GM19035 (cell line): ENCODE results near the gene PVR.
"Not testable (repeated sequence)": the region's sequence is repeated elsewhere in the genome, so short reads cannot be mapped to it uniquely, and the experiment has no call there.

ENCODE experiments used
- ATAC-seq: cut with Tn5 transposase; IDR thresholded peaks from one replicate; pipeline ENCODE4 v1.9.1; 2021; ENCODE audit not compliant: unreplicated experiment

The PVR gene

DNA sequence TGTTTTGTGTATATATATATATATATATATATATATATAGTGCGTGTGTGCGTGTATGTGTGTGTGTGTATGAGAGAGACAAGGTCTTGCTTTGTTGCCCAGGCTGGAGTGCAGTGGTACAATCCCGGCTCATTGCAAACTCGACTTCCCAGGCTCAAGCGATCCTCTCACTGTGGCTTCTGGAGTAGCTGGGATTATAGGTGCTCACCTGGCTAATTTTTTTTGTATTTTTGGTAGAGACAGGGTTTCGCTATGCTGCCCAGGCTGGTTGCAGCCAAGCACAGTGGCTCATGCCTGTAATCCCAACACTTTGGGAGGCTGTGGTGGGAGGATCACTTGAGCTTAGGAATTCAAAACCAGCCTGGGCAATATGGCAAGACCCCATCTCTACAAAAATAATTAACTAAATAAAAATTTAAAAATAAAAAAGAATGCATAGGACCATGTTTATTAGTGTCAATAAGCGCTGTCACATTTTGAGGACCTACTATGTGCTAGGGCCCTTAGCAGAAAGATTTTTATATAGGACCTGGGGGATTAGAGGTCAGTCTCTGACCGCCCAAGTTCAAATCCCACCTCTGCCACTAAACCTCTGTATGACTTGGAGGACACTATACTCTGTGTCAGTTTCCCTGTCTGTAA is 1.8 kb downstream of the PVR start:
- no peak for ATAC-seq

- ATAC-seq: no peak
These were observed 2.3 kb downstream of the PVR start for GRCh38 chr19:44646049-44646416.

GRCh38 chr19:44647144-44647543 is 3.4 kb downstream of the PVR start:
- no peak for ATAC-seq

DNA sequence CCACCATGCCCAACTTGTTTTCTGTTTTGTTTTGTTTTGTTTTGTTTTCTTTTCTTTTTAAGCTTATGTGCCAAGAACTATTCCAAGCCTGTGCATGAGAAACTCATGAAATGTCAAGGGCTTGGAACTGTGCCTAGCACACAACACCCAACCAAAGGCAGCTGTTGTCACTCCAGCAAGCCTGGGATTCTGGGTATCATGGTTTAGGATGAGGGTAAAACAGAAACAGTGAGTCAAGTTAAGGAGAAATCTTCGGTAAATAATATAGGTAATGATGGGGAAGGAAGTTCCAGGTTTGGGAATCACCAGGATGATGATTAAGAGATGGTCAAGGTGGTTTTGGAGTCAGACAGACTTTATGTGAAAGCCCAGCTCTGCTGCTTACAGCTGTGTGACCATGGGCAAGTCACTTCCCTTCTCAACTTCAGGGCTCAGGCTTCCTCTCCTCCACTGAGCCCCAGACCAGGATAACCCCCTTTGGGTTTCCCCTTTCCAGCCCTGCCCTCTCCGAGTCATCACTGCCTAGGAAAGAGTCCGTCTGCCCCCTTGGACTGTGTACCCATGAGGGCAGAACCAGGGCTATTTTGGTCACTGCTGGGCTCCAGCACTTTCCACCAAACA is 5.0 kb downstream of the PVR start:
- ATAC-seq: no peak

DNA sequence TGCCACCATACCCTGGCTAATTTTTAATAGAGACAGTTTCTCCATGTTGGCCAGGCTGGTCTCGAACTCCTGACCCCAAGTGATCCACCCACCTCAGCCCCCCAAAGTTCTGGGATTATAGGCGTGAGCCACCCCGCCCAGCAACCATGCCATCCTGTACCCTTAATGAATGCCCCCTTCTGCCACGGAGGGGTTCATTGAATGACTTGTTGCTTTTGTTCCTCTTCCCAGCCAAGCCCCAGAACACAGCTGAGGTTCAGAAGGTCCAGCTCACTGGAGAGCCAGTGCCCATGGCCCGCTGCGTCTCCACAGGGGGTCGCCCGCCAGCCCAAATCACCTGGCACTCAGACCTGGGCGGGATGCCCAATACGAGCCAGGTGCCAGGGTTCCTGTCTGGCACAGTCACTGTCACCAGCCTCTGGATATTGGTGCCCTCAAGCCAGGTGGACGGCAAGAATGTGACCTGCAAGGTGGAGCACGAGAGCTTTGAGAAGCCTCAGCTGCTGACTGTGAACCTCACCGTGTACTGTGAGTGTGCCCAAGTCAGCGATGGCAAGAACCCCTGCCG is 6.0 kb downstream of the PVR start:
- no peak for ATAC-seq

GRCh38 chr19:44653343-44653742 is 9.6 kb downstream of the PVR start:
- ATAC-seq: no peak

- ATAC-seq: peak; percentile 63
These were observed 10.5 kb downstream of the PVR start for GRCh38 chr19:44653977-44654774.

- no peak for ATAC-seq
These were observed 13.7 kb downstream of the PVR start for GRCh38 chr19:44657211-44657921.

DNA sequence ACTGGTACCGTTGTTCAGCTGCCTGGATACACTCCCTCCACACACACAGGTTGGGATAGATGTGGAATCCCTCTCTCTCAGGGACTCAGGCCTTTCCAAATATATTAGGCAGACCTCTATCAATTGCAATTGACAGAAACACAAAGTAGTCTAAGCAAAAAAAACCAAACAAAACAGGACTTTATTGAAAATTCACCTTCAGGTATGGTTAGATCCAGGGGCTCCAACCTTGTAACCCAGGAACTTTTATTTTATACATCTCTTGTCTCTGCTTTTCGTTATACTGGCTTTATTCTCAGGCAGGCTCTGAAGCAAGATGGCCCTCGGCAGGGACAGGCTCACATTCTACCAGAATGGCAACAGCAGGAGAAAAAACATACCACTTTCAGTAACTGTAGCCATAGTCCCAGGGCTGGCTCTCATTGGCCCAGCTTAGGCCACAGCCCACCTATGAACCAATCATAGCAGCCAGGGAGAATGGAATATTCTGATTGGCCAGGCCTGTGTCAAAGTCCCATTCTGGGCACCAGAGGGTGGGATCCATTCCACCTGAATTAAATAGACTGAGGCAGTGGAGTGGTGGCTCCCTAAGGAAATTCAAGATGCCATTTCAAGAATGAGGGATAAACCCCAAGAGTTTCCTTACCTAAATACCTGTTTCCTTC is 14.5 kb downstream of the PVR start:
- ATAC-seq: no peak

DNA sequence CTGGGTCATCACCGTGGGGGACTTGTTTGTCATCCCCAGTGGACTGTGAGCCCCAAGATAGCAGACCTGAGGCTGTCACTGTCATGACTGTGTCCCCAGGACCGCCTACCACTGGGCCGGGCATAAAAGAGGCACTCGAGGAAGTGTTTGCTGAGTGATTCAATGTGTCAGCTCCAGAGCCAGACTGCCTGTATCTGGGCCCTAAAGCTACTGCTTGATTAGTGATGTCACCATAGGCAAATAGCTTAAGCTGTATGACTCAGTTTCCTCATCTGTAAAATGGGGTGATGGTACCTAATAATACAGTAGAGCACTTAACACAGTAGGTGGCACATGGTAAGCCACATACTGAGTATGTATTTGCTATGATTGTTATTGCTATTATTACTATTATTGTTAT is 16.4 kb downstream of the PVR start:
- ATAC-seq: no peak

GRCh38 chr19:44661205-44661604 is 17.5 kb downstream of the PVR start:
- ATAC-seq: no peak

DNA sequence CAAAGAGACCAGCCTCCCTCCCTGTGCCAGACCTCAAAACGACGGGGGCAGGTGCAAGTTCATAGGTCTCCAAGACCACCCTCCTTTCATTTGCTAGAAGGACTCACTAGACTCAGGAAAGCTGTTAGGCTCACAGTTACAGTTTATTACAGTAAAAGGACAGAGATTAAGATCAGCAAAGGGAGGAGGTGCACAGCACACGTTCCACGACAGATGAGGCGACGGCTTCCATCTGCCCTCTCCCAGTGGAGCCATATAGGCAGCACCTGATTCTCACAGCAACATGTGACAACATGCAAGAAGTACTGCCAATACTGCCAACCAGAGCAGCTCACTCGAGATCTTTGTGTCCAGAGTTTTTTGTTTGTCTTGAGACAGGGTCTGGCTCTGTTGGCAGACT is 18.2 kb downstream of the PVR start:
- ATAC-seq: no peak

DNA sequence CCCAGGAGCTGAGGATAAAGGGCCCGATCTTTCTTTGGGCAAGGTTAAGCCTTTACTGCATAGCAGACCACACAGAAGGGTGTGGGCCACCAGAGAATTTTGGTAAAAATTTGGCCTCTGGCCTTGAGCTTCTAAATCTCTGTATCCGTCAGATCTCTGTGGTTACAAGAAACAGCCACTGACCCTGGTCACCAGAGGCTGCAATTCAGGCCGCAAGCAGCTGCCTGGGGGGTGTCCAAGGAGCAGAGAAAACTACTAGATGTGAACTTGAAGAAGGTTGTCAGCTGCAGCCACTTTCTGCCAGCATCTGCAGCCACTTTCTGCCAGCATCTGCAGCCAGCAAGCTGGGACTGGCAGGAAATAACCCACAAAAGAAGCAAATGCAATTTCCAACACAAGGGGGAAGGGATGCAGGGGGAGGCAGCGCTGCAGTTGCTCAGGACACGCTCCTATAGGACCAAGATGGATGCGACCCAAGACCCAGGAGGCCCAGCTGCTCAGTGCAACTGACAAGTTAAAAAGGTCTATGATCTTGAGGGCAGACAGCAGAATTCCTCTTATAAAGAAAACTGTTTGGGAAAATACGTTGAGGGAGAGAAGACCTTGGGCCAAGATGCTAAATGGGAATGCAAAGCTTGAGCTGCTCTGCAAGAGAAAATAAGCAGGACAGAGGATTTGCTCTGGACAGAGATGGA is 19.1 kb downstream of the PVR start:
- no peak for ATAC-seq

DNA sequence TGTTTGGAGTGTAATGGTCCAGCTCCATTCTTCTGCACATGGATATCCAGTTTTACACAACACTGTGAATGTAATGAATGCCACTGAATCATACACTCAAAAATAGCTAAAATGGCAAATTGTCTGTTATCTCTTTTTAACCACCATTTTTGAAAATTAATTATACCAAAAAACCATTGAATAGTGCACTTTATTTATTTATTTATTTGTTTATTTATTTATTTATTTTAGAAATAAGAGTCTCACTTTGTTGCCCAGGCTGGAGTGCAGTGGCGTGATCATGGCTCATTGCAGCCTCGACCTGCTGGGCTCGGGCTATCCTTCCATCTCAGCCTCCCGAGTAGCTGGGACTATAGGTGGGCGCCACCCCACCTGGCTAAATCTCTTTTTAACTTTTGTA is 20.3 kb downstream of the PVR start:
- no peak for ATAC-seq

DNA sequence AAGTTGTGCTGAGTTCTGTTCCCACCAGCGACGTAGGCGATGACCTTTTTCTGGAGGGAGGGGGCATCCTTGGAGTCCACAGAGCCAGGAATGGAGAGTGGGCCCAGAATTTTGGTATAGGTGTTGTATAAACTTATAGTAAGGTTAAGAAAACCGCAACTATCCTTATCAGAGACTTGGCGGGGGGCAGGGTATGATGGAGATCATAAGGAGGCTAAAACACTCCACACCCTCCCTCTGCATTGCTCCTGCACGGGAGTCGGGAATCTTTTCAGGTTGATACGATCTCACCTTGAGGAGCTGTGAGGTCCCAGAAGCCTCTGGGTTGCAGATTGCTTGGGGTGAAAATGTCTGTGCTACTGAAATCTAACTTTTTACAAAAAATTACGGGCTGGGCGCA is 21.3 kb downstream of the PVR start:
- no peak for ATAC-seq

DNA sequence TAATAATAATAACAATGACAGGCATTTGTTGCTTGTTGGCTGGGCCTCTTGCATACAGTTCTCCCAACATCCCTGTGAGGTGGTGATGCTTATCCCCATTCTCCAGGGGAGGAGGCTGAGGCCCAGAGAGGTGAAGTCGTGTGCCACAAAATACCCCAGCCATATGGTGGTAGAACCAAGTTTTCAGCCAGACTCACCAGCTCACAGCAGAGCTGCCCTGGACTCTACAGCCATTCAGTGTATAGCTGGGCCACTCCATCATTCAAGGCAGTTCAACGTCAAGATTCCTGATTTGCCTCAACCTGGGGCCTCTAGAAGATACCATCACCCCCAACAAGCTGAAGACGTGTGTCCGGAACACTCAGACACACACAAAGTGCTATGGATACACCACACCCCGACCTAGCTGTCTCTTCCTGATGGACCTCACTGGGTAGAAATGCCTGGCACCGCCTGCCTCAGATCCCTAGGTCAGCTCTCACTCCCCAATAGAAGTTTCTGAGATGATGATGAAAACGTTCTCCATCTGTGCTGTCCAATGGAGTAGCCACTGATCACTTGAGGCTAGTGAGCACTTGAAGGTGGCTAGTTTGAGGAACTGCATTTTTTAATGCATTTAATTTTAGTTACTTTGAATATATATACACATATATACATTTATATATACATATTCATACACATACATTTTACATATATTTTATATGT is 23.3 kb downstream of the PVR start:
- ATAC-seq: no peak

DNA sequence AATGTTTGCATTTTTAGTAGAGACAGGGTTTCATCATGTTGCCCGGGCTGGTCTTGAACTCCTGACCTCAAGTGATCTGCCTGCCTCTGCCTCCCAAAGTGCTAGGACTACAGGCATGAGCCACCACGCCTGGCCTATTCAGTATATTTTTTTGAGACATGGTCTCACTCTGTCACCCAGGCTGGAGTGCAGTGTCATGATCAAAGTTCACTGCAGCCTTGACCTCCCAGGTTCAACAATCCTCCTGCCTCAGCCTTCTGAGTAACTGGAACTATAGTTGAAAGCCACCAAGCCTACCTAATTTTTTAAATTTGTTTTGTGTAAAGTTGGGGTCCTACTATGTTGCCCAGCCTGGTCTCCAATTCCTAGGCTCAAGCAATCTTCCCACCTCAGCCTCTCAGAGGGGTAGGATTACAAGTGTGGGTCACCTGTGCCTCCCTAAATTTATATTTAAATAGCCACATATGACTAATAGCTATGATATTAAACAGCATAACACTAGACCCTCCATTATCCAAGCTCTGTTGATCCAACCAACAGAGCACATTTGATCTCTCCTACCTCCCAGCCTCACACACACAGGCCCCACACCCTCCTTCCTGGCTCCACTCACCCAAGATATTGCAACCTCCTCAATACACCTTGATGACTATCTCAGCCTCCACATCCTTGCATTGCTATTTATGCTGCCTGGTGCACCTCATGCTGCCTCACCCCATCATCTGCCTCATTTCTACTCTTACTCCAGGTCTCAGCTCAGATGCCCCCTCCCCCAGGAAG is 25.5 kb downstream of the PVR start:
- ATAC-seq: no peak

GRCh38 chr19:44670027-44670426 is 26.3 kb downstream of the PVR start:
- ATAC-seq: not testable (repeated sequence)

- ATAC-seq: no peak
These were observed 27.7 kb downstream of the PVR start, which contains the start of gene CEACAM19 for GRCh38 chr19:44671400-44671799. Gene CEACAM19, plus strand, starts transcription at chr19:44671482. Its CDS starts 450 bp downstream, at chr19:44671932.
